GM19468 (cell line): Measurements from ENCODE around the gene TMPRSS2.

Experiments
- ATAC-seq: cut with Tn5 transposase; IDR thresholded peaks from one replicate; pipeline ENCODE4 v1.9.1; 2021; ENCODE audit warnings: mild to moderate bottlenecking, moderate library complexity, moderate number of reproducible peaks; ENCODE audit not compliant: unreplicated experiment; ENCODE audit errors: extremely low read depth

Gene TMPRSS2

DNA sequence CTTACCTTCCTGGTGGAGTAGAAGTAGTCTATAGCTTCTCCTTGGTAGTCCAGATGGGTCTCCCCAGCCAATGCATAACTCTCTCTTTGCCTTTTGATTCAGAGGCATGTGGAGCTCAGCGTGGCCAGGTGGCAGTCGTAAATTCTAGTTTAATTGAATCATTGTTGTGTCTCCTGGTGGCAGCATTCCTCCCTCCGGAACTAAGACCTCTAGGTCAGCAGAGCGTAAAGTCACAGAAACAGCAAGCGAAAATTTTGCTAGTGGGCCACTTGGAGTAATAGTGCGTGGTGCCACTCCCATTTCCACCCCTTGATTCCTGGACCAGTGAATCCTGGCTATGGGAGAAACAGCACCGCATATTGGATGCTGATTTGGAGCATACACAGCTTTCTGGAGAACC, 3.9 kb upstream of the TMPRSS2 start:
- ATAC-seq: no peak

DNA sequence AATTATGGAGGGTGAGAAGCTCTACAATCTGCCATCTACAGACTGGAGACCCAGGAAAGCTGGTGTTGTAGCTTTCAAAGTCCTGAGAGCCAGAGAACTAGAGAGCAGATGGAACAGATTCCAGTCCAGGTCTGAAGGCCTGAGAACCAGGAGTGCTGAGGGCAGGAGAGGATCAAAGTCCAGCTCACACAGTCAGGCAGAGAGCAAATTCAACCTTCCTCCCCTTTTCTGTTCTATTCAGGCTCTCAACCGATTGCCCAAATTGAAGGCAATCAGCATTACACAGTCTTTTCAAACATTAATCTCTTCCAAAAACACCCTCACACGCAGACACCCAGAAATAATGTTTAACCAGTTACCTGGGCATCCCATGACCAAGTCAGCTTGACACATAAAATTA, 2.5 kb upstream of the TMPRSS2 start:
- no peak for ATAC-seq

DNA sequence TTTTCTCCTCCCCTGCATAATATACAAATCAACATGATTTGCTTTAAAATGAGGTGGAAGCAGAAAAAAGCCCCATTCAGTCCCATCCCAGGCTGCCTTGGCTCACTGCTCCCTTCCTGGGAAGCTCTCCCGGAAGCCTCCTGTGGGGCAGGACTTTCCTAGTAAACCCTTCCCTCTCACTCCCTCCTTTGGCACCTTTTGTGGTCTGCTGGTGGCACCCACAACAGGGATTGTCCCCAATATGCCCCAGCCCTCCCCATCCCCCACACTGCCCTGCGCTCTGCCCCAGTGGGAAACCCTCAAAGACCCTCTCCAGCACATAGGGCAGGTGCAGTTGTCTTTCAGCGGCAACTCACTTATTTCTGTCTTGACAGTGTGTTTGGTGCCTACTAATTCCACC, 1.8 kb upstream of the TMPRSS2 start:
- no peak for ATAC-seq

DNA sequence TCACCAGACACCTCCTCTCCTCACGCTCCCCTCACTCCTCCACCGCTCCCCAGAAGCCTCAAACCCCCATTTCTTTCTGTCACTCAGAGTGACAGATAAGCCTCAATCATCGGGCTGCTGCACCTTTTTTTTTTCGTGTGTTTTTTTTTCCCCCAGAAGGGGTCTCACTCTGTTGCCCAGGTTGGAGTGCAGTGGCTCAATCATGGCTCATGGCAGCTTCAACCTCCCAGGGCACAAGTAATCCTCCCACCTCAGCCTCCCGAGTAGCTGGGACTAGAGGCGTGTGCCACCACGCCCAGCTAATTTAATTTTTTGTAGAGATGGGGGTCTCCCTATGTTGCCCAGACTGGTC, 1.2 kb upstream of the TMPRSS2 start:
- ATAC-seq: no peak

DNA sequence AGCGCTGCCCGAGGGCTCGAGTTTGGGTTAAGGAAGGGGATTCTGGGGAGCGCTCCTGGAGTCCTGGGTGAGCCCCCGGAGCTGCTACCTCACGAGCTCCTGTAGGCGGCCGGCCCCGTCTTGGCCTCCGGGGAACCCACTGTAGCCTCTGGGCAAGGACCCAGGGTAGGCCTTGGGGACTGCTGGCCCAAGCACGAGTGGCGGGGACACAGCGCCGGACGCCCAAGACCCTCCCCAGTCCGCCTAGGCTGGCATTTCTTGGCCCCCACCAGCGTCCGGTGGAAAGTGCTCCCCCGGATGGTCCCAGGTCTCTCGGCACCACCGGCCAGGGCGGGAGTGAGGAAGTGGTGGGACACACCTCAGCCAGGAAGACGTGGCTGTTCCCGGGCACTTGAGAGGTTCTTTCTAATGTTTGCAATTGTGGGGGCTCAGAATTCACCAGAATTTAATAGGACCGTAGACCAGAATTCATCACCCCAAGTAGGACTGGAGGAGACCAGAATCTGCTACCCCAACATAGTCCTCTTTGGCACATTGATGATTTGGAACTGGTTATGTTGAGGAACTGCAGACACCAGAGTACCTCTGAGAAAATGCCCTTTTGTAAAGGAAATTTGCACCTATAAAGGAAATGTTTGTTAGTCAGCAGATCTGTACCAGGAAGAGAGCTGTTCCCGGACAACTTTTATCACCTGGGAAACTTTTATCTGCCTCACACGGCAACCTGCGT, 622 bp upstream of the TMPRSS2 start:
- no peak for ATAC-seq

DNA sequence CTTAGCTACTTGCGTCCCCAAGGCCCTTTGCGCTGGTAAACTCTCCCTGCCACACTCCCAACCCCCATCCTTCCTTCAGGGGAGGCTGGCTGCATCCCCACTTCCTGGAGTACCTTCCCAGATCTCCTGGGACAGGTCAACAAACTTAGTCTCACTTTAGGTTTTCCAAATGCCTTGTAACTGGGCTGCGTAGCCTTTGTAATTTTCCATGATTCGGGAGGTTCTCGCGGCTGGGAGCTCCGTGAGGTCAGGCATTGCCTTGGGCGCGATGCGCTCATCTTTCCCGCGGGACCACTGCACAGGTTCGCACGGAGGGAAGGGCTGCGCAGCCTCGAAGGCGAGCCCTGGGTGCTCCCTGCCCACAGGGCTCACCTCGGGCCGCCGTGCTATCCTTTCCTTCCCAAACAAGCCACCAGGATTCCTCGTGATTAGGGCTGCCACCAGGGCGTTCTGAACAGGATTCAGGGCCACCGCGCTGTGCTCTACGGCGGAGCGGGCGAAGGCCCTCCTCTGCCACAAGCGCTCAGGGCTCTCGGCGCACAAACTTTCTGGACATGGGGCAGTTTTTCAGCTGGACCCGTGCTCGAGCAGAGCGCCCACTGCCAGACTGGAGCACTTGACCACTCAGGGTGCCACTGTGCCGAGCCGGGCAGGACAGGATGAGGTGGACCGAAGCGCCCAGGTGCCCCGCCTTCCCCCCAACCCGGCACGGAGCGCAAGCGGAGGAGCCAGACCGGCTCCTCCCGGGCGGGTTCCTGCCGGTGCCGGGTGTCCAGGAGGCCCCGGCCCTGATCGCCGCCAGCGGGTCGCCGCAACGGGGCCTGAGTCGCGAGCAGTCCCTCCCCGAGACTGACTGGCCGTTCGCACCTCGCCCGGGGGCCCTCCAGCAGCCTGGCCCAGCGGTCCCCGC, 1.1 kb downstream of the TMPRSS2 start:
- ATAC-seq: no peak

DNA sequence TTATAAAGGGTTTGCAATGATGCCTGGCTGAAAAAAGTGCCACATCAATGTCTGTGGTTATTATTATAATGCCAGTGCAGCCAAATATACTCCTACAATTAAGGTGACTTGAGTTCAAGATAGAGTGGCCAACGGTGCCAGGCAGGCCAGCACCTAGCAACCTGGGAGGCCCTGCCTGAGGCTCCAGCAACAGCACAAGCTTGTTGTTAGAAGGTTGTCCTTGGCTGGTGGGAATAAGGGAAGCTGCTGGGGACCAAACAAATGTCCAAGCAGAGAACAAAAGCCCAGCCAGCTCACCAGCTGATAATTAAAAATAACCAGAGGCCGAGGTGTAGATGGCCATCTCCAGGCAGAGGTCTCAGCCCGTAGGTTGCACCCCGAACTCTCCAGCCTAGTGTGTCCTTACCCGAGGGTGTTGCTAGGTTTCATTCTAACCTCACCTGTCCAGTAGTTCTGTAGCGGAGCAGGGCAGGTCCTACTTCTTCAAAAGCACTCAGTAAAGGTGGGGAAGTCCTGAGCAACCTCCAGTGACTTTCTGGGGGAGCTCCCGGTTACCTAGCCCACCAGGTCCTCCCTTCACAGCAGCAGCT, 1.9 kb downstream of the TMPRSS2 start:
- ATAC-seq: no peak

DNA sequence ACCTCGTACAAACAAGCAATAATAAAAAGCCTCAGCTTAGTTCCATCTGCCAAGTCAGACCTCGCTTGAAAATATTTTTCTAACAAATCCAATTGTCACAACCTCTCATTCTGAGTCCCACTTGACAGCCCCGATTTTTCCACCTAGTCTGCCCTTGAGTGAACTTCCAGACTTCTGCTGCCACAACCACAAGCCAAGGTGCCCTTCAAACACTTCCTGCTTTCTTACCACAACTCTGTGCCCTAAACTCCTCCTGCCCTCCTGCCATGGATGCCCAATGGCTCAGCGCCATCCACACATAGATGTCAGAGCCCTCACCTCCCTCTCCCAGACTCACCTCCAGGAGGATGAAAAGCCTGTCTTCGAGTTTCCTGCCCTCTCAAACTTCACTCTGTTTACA, 3.9 kb downstream of the TMPRSS2 start:
- no peak for ATAC-seq

DNA sequence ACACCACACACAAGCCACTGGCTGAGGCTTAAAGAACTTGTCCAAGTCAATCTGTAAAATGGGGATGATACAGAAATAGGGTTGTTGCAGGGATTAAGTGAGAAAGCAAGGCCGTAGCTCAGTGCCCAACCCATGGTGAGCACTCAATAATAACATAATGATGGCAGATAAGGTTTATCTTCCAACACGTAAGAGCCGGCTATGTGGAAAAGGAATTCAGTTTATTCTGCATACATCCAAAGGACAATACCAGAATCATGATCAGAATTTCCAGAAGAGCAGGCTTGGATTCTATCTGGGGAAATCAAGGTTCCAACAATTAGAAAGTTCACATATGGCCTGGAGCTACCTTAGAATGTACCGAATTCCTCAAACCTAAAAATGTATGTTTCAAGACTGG, 4.6 kb downstream of the TMPRSS2 start:
- no peak for ATAC-seq

DNA sequence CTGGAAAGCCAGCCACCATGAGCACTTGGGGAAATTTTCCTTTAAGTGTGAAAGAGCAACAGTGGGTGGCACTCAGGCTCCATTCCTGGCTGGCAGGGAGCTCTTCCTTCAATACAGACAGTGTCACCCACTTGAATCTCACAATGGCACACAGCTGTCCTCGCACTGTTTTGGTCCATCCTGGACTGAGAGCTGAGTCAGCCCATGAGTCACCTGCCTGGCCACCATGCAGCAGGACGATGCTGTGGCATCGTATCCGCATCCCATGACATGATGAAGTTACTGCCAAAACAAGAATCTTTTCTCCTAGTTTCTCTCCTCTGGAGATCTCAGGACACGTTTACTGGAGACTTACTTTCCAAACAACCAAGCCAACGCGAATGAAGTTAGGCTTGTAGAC, 6.0 kb downstream of the TMPRSS2 start:
- no peak for ATAC-seq

DNA sequence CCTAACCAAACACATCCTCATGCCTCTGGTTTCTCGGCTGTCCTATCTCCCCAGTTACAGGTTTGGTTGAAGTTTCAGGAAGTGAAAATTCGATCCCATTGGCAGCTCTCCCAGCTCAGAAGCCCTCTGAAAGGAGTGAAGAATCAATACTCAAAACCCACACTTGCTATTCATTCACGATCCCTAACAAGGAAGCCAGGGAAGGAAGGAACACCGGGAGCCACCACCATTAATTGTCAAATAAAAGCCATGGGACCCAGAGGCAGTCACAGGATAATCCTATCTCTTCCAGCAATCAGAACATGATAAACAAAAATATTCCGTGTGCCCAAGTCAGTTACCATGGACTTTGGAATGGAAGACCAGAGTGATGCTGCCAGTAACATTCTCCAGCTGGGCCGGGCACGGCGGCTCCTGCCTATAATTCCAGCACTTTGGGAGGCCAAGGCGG, 7.0 kb downstream of the TMPRSS2 start:
- no peak for ATAC-seq

DNA sequence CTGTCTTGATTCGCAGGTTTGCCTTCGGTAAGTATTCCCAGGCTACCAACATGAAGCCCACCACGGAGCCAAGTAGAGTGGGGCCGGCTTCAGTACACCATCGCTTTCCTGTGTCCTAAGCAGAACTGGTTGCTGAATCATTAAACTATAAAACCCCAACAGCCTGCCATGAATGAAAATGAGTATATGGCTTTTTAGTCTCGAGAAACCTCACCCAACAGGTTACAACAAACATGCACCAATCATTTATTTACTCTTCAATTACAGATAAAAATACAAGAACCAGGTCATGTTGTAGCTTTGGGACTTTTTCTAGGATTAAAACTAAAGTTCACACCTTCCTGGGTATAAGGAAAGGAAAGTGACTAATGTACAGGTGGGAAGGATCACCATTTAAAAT, 7.6 kb downstream of the TMPRSS2 start:
- ATAC-seq: no peak

DNA sequence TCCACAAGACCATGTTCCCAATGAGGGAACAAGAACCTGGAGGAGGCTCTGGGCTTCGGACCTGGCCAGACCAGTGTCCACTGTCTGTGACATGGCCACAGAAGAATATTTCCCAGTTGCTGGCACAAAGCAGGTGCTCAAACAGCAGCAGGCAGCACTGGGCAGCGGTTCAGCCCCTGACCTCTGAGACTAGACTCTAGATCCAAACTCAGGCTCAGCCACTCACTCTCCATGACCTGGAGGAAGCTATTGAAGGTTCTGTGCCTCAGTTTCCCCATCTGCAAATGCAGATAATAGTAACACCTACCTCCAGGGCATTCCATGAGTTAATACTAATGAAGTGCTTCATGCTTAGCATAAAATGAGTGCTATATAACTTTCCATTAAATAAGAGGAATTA, 8.0 kb downstream of the TMPRSS2 start:
- ATAC-seq: no peak

DNA sequence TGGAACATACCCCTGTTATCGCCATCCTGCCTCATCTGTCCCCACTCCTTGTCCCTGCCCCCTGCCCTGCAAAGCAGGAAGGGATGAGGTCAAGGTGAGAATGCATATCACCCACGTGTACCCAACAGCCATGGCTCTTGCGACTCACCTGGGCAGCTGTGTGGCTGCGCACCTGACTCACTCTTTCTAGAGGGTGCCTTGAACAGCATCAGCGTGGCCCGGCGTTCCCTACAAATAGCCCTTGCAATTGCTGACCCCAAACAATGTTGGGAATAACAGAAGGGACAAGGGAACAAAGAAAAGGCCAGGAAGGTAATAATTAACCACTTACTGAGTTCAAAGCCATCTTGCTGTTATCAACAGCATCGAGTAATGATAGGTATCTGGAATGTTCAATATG, 10.2 kb downstream of the TMPRSS2 start:
- no peak for ATAC-seq

DNA sequence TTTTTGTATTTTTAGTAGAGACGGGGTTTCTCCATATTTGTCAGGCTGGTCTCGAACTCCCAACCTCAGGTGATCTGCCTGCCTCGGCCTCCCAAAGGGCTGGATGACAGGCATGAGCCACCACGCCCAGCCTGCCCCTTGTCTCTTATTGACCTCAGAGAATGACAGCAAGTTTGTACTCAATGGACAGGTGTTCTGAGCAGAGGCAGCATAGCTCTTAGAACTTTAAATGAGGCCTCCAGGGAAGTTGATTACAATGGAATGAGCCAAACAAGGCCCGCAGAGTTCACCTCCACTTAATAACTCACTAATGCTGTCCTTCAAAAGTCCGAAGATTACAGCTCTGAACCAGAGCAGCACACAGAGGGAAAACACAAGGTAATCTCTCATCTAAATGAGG, 10.9 kb downstream of the TMPRSS2 start:
- ATAC-seq: no peak

DNA sequence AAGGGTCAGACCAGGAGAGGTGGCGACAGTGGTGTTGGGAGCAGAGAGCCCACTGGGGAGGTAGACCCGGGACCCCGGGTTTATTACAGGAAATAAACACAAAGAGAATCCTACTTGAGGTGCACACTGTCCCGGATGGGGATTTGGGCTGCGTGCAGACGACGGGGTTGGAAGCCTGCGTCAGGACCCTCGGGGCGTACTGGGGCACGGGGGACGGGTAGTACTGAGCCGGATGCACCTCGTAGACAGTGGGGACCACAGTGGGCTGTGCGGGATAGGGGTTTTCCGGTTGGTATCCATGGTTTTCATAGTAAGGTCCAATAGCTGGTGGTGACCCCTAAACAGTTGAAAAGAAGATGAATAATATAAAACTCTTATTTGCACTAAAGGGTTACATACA, 13.7 kb downstream of the TMPRSS2 start:
- ATAC-seq: no peak

DNA sequence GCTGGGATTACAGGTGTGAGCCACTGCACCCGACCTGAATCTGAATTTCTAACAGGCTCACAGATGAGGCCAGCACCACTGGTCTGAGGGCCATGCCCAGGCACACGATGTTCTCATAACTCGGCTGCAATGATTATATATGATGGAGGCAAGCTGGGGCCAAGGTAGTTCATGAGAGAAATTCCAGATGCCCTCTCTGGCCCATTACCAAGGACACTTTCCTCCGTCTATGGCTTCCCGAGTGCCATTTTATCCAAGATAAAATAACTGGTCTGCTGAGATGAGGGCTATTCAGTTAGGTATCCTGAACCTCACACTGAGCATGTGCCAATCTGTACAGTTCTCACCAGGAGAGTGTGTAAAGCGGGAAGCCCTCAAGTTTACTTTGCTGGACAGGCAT, 16.5 kb downstream of the TMPRSS2 start:
- no peak for ATAC-seq

DNA sequence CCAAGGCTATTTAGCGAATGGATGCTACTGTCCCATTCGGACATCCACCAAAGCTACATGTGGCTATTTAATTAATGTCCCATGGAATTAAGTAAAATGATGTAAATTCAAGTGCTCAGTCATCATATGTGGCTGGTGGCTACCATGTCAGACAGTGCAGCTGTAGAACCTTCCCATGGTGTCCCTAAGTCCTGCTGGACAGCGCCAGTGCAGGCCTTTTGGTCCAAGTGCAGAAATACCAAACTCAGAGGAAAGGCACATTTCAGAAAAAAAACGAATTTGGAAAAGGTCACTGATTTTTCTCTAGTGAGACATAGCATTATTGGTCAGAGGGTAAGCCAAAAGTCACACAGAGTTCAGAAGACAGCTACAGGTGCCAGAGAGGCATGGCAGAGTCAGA, 17.6 kb downstream of the TMPRSS2 start:
- ATAC-seq: no peak

DNA sequence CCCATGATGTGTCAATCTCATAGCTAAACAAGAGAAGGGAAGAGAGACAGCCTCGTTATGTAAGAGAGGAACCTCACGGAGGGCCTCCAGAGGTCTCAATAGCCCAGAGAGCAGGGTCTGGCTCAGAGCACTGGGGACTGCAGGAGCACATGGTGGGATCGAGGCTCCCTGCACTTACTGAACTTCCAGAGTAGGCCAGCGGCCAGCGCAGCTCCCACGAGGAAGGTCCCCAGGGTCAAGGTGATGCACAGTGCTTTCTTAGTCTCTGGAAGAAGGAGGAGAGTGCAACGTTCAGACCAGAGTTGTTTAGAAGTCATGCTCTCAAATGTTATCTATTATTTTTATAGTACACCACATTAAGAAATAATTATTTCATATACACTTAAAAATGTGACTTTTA, 18.6 kb downstream of the TMPRSS2 start:
- no peak for ATAC-seq

DNA sequence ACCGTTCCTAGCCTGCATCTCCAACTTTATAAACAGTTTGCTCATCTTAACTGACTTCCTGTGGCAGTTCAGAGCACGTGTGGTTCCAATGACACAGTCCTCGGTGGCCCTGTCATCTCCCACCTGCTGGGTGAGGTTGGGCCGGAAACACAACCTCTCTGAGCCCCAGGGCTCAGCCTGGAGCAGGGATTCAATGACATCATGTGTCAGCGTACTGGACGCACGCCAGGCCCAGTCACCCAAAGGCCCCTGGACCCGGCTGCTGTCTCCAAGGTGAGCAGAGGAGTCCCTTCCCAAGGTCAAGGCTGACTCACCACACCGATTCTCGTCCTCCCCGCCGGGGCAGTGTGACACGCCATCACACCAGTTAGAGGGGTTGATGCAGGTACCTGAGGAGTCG, 19.9 kb downstream of the TMPRSS2 start:
- ATAC-seq: no peak

DNA sequence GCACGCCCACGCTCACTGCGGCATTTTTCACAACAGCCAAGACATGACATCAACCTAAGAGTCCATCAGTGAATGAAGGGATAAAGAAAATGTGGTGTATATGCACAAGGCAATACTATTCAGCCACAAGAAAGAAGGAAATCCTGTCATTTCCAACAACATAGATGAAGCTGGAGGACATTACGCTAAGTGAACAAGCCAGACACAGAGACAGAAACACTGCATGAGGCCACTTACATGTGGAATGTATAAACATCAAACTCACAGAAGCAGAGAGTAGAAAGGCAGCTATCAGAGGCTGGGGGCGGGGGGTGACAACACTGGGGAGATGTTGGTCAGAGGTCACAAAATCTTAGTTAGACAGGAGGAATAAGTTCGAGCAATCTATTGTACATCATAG, 20.9 kb downstream of the TMPRSS2 start:
- no peak for ATAC-seq
